ENCODE results near the gene HMG20B.

Gene HMG20B

DNA sequence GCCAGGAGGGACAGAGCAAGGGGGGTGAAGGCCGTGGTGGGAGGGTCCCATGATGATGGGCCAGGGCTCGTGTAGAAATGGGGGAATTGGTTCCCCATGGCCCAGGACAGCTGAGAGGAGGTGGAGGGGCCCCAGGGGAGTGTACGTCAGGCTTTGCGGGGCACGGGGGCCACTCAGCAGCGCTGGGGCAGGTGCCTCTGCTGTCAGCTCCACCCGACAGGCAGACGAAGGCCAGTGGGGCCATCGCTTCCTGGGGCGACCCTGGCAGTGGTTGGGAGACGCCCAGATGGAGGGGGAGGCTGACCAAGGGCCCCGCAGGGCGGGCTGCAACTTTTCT lies 35.7 kb upstream of the HMG20B start:
- DNase-seq (ENCODE audit: low read depth), result no peak

DNA sequence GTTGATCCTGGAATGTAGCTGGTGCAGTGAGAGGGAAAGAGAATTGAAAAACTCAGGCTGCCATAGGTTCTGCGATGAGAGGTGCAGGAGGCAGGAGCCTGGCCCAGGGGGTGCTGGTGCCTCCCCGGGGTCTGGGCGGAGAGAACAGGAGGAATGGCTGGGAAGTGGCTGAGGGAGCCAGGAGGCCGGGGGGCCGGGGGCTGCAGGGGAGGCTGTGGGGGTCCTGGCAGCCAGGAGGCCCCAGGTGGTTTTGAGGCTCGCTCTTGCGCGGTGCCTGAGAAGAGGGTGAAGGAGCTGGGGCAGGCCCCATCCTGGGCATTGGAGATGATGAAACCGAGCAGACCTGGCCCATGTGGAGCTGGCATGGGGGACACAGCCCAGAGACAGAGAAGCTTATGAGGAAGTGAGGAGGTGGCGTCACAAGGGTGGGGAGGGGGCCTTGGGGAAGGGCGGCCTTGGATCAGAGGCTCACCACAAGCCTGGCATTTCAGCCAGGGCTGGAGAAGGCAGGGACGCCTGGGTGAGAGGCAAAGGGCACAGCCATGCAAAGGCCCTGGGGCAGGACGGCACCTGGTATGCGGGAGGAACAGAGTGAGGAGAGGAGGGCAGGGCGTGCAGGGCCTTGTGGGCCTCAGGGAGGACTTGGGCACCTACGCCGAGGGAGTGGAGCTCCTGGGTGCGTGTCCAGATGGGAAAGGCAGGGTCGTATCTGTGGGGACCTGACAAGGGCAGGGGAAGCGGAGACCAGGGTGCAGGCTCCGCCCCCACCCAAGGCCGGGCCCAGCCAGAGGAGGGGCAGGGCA lies 35.1 kb upstream of the HMG20B start:
- DNase-seq (ENCODE audit: low read depth), result no peak

DNA sequence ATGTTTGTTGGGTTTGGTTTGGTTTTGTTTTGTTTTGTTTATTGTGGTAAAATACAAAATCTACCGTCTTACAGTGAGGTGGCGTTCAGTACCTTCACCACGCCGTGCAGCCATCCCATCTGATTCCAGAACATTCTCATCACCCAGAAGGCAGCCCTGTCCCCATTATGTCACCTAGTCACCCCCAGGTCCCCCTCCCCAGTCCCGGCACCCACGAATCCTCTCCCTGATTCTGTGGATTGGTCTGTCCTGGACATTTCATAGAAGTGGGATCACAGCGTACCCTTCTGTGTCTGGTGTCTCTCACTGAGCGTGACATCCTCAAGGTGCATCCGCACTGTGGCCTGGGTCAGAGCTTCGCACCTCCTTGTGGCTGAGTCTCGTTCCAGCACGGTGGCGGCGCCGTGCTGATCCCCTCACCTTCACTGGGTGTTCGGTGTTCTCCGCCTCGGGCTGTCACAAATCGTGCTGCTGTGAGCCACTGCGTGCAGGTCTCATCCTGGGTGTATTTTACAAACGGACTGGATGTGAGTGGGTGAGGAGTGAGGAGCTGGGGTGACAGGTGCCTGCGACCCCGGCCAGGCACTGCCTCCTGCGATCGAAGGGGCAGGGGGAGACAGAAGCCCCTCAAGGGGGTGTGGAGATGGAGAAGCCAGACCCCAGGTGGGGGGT lies 34.4 kb upstream of the HMG20B start:
- no peak for DNase-seq (ENCODE audit: low read depth)

DNA sequence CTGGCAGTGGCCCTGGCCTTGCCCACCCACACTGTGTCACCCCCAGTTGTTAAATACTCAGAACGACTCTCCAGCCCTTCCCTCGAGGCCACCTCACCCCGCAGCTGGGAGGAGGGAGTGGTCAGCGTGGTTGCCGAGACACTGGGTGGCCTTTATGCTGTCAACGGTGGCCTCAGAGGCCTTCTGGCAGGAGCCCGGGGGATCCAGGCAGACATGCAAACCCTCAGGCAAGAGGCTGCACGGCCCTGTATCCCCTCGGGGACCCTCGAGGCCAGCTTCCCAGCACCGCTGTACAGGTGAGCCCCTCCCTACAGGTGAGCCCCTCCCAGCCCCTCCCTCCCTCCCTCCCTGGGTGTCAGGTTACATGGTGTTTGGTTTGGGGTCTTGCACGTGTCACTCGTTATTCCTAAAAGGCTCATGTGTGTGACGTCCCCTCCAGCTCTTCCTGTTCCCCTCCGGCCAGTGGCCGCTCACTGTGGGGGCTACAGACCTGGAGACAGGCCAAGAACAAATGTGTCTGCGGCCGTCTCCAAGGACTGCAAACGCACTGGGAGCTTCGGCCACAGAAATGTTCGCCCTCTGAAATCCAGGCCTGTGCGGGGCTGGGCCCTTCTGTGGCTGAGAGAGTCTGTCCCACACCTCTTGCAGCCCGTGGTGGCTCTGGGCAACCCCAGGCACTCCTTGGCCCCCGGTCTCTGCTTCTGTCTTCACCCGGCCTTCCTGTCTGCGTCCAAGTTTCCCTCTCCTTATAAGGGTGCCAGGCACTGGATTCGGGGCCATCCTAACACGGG lies 33.6 kb upstream of the HMG20B start, which contains the start of gene TEKTIP1:
Gene TEKTIP1, plus strand, starts transcription at position 210 of the 791 bp plus-strand sequence. Its CDS starts 4 bp downstream, at position 214.
- DNase-seq (ENCODE audit: low read depth), result no peak

DNA sequence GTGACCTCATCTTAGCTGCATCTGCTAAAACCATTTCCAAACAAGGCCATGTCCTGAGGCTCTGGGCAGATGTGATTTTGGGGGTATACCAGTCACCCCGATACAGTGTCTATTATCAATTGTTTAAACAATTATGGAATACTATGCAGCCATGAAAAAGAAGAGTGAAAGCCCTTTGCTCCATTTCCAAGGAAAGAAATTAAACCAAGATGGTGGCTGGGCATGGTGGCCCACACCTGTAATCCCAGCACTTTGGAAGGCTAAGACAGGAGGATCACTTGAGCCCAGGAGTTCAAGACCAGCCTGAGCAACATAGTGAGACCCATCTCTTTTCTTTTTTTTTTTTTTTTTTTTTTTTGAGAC lies 33.0 kb upstream of the HMG20B start:
- no peak for DNase-seq (ENCODE audit: low read depth)

GRCh38 chr19:3543150-3544057 lies 29.3 kb upstream of the HMG20B start:
- no peak for DNase-seq (ENCODE audit: low read depth)

GRCh38 chr19:3544058-3544376 lies 28.7 kb upstream of the HMG20B start:
- no peak for DNase-seq (ENCODE audit: low read depth)

DNA sequence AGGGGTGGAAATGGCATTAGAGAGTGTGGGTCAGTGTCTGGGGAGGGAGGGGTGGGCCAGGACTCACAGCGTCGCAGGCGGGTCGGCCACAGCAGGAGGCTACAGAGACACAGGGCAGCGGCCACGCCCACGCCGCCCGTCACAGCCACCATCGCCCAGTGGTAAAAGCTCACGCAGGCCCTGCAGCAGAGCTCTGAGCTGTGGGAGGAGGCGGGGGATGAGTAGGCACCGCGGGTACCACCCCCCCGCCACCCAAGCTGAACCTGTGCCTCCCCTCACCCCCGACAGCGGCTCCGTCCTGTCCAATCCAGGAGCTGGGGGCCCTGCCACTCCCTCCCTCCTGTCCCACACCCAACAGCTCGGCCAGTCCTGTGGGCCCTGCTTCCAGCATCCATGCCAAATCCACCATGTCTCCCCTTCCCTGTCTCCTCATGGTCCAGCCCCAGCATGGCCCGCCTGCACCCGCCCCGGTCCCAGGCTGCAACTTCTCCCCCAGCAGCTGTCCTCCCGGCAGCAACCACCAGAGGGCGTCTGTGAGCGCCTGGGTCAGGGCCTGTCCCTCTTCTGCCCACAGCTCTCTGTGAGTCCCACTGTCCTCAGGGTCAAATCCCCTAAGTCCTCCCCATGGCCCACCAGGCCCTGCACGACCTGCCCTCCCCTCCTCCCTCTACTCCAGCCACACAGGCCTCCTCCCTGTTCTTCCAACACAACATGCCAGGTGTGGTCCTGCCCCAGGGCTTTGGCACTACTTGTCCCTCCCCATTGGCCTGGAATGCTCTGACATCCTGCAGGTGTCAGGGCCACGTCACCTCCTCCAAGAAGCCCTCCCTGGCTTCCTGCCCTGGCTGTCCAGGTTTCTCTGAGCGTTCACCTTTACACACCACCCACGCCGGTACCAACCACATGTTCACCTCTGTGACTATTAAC lies 27.7 kb upstream of the HMG20B start:
- peak; percentile 48 for DNase-seq (ENCODE audit: low read depth)

GRCh38 chr19:3545669-3546034 lies 27.1 kb upstream of the HMG20B start:
- DNase-seq (ENCODE audit: low read depth), result no peak

DNA sequence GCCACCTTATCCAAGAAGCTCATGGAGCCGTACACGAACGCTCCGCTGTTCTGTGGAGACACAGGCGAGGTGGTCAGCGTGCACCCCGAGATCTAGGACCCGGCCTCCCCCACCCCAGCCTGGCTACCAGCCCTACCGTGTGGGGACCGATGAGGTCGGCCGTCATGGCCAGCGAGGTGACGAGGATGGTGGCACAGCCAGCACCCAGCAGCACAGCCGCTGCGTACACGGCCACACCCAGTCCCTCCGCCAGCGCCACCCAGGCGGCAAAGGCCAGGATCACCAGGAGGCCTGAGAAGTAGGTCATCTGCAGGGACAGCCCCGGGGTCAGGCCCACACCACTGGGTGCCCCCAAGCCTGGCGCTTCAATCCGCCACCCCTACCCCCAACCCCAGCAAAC lies 26.6 kb upstream of the HMG20B start:
- no peak for DNase-seq (ENCODE audit: low read depth)

GRCh38 chr19:3547301-3547731 lies 25.4 kb upstream of the HMG20B start:
- DNase-seq (ENCODE audit: low read depth), result no peak

DNA sequence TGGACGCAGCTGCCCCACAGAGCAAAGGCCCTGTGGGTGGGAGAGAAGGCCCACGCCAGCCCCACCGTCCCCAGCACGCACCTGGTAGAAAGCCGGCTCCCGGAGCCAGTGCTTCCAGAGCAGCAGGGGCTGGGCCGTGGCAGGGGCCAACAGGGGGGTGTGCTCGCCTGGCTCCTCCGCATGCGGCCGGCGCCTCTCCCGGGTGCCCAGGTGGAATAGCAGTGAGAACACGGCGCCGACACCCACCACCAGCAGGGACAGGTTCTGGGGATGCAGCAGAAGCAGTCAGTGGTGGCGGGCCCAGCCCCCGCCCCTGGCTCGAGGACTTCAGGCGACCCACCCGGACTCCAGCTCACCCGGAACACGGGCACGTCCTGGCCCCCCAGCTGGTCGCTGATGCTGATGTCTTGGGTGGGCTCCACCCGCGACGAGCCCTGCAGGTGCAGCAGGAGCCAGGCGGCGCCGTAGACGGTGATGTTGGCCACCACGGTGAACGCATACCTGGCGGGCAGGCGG lies 24.9 kb upstream of the HMG20B start:
- no peak for DNase-seq (ENCODE audit: low read depth)

- no peak for DNase-seq (ENCODE audit: low read depth)
Measured at GRCh38 chr19:3548606-3549005, 24.1 kb upstream of the HMG20B start.

DNA sequence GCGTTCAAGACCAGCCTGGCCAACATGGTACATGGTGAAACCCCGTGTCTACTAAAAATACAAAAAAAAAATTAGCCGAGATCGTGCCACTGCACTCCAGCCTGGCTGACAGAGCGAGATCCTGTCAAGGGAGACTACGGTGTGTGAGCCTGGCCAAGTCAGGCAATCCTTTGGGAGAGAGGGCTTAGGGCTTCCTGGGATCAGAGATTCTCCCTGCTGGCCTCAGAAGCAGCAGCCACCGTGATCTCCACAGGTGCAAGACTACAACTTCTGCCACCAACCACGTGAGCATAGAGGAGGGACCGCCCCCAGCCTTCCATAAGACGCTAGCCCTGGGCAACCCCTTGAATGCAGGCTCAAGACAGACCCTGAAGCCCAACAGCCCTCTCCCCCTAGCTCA lies 22.9 kb upstream of the HMG20B start:
- no peak for DNase-seq (ENCODE audit: low read depth)

DNA sequence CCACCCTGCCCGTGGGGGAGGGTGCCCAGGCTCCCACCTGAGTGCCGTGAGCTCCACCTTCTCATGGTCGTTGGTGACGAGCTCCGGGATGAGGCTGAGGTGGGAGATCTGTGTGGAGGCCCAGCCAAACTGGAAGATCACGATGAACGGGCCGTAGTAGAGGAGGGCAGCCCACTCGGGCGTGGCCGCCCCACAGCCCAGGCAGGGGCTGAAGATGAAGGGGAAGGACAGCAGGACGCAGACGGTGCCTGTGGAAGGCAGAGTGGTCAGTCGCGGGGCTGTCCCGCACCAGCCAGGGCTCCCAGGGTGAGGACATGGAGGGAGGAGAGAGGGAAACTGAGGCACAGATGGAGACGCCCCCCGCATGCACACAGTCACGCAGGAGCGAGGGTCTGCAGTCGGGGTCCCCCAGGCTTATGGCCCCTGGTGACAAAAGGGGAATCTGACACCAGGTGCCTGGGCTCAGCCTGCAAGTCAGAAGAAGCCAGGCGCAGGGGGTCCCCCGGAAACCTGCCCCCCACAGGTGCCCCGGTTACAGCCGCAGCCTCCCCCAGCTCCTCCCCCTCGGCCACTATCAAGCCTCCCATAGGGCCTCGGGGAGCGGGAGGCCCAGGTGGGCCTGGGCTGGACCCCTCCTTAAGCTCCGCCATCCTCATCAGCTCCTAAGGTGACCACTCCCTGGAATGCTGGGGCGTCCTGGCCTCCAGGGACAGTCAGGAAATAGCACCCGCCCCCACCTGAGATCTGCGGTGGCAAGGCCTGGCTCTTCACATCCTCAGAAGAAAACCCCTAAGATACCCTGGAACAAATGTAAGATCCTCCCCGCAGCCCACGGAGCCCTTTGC lies 21.6 kb upstream of the HMG20B start:
- no peak for DNase-seq (ENCODE audit: low read depth)

DNA sequence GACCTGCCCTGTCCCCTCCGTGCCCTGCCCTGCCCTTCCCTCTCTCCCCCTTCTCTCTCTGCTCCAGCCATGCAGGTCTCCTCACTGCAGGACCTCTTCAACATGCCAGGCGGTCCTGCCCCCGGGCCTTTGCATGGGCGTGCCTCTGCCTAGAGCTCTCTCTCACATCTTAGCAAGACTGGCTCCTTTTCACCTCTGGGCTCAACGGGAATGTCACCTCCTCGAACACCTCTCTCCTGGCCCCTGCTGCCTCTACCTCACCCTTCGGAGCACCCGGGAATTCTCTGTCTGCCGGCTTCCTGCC lies 21.0 kb upstream of the HMG20B start:
- DNase-seq (ENCODE audit: low read depth), result no peak

- no peak for DNase-seq (ENCODE audit: low read depth)
Measured at GRCh38 chr19:3554254-3555083, 18.3 kb upstream of the HMG20B start.

- no peak for DNase-seq (ENCODE audit: low read depth)
Measured at GRCh38 chr19:3555653-3556422, 16.9 kb upstream of the HMG20B start.

All from stimulated activated CD8-positive, alpha-beta memory T cell treated with anti-CD3 and anti-CD28 coated beads, Interleukin-12 subunit alpha, Interleukin-12 subunit beta, amount 100 ng/mL, for 4 hours (primary cell).